ENCODE data around the gene GRK5.

DNA sequence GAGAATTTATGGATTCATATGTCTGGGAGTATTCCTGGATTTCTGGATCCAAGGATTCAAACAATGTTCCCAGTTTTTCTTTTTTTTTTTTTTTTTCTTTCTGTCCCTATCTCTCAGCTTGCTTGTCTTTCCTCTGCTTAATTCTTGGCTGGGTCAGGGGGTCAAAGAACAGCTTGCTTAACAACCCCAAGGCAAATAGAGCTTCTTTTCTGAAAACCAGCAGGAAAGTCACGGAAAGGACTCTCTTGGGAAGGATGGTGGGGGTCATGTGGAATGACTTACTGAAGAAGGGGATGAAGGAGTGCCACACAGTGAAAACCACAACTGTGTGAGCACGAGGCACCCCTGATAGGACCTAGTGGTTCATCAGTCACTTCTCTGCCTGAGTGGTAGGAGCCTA lies 36.1 kb downstream of the GRK5 start:
- TF ChIP-seq CTCF (IDR thresholded peaks at IDR 0.05; ENCODE audit: borderline replicate concordance, extremely low read depth, low read length, poor library complexity, severe bottlenecking) (no peak), EZH2 (IDR thresholded peaks at IDR 0.05; ENCODE audit: borderline replicate concordance, low read depth, low read length, severe bottlenecking) (no peak)
